Activated CD8-positive, alpha-beta memory T cell treated with anti-CD3 and anti-CD28 coated beads for 36 hours (primary cell): ENCODE results near the gene CCSER1. TPM values are rescaled to one million over a fixed set of nuclear protein-coding genes. Genes with fewer than 3 reads are reported as not detected.
"Not testable (repeated sequence)": the region's sequence is repeated elsewhere in the genome, so short reads cannot be mapped to it uniquely, and the experiment has no call there.

Experiments
- CTCF ChIA-PET: fragments of 350-600 bp; sonication (Branson Sonifier 250); formaldehyde crosslinking; loops from one replicate; lab custom pipeline; 2021; ENCODE audit warnings: antibody characterized with exemption; lab: Charles Lee
- POLR2A ChIA-PET: fragments of 350-600 bp; sonication (Branson Sonifier 250); formaldehyde crosslinking; loops from one replicate; lab custom pipeline; 2021; ENCODE audit warnings: antibody characterized with exemption; lab: Charles Lee
- total RNA-seq, 2 experiments: library from RNA; stranded (reverse); gene quantifications; one replicate each; pipeline ENCODE4 v1.2.3, GENCODE V29; 2021

The CCSER1 gene
- total RNA-seq, 2 experiments from 2014 or later, result 0.06 TPM; not detected in 1

GRCh38 chr4:91058345-91058744 lies 931.2 kb downstream of the CCSER1 start:
- CTCF ChIA-PET, result no interaction called here

DNA sequence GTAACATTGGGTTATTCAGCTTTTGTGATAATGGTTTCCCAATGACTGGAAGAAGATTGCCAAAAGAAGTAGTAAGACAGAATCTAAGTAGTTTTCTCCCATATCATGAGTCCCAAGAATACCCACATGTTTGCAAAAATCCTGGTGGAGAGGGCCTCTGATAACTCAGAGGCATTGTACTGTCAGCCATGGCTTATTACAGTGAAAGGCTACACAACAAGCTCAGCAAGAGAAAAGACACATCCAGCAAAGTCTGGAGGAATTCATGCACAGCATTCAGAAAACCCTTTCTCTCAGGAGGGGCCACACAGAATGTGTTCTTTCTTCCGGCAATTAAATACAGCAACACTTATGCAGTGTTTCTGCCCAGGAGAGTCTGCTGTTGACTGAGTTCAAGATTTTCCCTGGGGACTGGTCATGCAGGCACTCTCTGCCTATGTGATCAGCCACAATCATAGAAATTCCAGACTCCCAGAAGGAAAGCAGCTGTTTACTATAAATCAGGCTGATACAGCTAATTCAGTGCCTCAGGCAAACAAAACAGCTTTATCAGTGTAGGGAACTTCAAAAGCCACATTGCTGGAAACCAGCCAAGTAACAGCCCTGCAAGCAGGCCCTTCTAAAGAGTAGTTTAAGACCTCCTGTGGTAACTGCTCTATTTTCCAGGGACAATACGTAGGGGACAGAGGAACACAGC lies 937.1 kb downstream of the CCSER1 start:
- POLR2A ChIA-PET, result no interaction called here
- CTCF ChIA-PET, result no interaction called here

More at GRCh38 chr4:91058345-91058744, 931.2 kb downstream of the CCSER1 start:
- POLR2A ChIA-PET, result no interaction called here

DNA sequence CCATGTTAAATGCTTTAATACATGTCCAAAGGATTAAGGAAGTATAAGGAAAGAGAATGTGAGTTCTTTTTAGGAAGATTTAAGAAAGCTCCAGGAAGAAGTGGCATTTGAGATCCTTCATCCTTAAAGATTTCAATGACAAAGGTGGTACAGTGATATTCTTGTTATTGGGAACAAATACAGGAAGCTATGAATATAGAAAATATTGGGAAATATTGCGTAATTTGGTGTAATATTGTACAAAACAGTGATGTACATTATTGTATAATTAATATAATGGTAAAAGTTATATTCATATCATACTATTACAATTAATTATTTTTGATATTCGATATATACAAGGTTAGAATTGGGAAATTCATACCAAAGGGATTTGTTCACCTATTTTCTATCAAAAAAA lies 937.9 kb downstream of the CCSER1 start:
- ChIA-PET POLR2A (no interaction called here), CTCF (no interaction called here)

DNA sequence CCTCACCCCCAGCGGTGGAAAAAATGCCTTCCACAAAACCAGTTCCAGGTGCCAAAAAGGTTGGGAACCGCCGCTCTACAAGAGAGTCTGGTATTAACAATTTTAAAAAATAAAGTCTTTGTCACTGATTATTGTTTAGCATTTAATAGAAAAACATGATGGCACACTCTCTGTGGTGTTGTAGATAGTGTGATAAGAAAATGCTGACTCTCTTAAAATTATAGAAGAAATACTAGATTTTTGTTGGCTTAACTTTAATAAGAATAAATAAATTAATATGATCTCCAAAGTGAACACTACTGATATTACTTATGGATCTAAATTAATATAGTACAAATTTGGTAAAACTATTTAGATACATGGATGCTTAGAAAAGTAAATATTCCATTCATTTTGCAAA lies 943.5 kb downstream of the CCSER1 start:
- ChIA-PET CTCF (no interaction called here), POLR2A (no interaction called here)

DNA sequence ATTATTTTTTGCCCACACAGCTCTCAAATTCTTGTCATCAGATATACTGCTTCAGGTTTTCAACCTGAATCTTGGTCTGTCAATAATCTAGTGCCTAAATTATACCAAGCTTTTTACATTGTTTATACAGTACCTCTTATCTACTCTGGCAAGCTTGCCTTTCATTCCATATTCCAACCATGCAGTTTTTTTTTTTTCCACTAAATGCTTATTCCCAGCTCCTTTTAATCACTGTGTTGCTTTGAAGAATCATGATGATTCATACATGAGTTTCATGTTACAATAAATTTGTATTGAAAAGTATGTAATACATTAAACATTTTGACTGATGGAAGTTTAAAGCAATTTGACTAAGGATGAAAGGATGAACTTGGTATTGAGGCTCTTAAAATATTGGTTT lies 949.0 kb downstream of the CCSER1 start:
- ChIA-PET CTCF (no interaction called here), POLR2A (no interaction called here)

GRCh38 chr4:91085961-91086360 lies 958.8 kb downstream of the CCSER1 start:
- ChIA-PET POLR2A (no interaction called here), CTCF (no interaction called here)

- ChIA-PET POLR2A (no interaction called here), CTCF (no interaction called here)
Observed at GRCh38 chr4:91087743-91088142, 960.5 kb downstream of the CCSER1 start.

- CTCF ChIA-PET, result no interaction called here
- POLR2A ChIA-PET, result no interaction called here
Observed at GRCh38 chr4:91089178-91089577, 962.0 kb downstream of the CCSER1 start.

GRCh38 chr4:91092398-91092980 lies 965.3 kb downstream of the CCSER1 start:
- POLR2A ChIA-PET, result no interaction called here
- CTCF ChIA-PET, result no interaction called here

- CTCF ChIA-PET, POLR2A ChIA-PET: not testable (repeated sequence)
Observed at GRCh38 chr4:91094220-91094619, 967.0 kb downstream of the CCSER1 start.

- POLR2A ChIA-PET, result no interaction called here
- CTCF ChIA-PET, result no interaction called here
Observed at GRCh38 chr4:91099666-91100065, 972.5 kb downstream of the CCSER1 start.

GRCh38 chr4:91108751-91109150 lies 981.6 kb downstream of the CCSER1 start:
- CTCF ChIA-PET, result no interaction called here
- POLR2A ChIA-PET, result no interaction called here

- POLR2A ChIA-PET, result no interaction called here
- CTCF ChIA-PET, result no interaction called here
Observed at GRCh38 chr4:91111556-91111955, 984.4 kb downstream of the CCSER1 start.

- CTCF ChIA-PET, result no interaction called here
Observed at GRCh38 chr4:91113130-91113706, 986.0 kb downstream of the CCSER1 start.

DNA sequence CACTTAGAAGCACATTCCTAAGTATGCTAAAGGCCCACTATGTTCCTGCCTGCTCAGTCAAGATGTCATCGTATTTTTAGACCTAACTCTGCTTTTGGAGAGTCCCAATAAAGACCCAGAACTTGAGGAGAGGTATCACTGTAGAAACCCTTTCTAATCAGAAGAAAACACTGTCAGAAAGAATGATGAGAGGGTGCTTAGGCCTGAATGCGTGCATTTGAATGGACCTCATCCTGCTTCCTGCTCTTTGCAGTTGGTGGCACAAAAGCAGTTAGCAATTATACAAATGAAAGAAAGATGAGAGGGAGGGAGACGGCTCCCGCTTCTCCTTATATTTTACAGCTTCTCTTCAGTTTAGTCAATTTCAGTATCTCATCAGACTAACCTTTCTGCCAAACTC lies 987.2 kb downstream of the CCSER1 start:
- ChIA-PET POLR2A (no interaction called here), CTCF (no interaction called here)

More at GRCh38 chr4:91113130-91113706, 986.0 kb downstream of the CCSER1 start:
- POLR2A ChIA-PET, result no interaction called here

- POLR2A ChIA-PET, result no interaction called here
- CTCF ChIA-PET, result no interaction called here
Observed at GRCh38 chr4:91116861-91117260, 989.7 kb downstream of the CCSER1 start.

DNA sequence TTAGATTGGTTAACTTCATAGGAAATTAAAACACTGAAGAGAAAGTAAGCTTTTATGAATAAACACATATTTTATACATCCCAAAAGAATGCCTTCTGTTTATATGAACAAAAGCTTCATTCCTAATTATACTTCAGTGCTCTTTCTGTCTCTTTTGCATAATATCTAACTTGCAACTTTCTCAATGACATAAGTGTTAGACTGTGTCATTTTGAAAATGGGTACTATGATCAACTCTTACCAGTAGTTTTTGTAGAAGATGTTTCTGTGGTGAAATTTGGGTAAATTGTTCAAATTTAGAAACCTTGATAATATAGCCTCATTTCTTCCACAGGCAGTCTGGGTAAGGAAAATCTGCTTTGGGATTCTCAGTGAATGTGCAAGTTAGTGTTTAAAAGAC lies 991.4 kb downstream of the CCSER1 start:
- CTCF ChIA-PET, result no interaction called here
- POLR2A ChIA-PET, result no interaction called here

DNA sequence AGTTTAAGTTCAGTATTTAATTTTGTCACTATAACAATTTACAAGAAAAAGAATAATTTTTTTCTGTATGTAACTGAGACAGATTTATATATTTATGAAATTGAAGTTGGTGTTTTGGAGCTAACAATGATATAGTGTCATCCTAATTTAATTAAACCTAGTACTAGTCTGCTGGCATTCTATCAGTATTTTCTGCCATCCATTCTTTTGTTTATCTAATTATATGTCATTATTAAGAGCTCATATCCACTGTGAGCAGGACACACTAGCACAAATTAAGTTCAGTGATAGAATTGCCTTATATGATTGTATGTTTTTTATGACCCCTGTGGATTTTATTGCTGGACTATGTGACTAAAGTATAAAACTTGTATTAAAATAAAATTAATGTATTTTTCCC lies 996.5 kb downstream of the CCSER1 start:
- CTCF ChIA-PET, result no interaction called here
- POLR2A ChIA-PET, result no interaction called here

DNA sequence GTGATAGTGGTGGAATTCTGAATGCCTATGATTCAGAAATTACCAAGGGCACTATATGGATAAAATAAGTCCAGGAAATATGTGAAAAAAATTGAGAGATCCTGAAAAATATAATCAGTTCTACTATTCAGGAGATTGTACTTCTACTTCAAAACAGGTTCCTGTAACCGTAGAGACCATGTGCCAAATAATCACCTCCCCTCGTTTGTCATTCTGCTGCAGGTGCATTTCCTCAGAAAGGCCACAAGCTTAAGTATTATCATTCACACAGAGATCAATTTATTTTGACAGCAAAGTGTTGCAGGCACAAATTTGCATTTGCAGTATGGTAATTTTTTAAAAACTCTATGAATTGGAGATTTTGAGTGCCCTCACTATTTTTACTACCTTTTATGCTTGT lies 1000.0 kb downstream of the CCSER1 start:
- ChIA-PET CTCF (no interaction called here), POLR2A (no interaction called here)

GRCh38 chr4:91127831-91128230 lies 1000.6 kb downstream of the CCSER1 start:
- POLR2A ChIA-PET, result no interaction called here
- CTCF ChIA-PET, result no interaction called here

- CTCF ChIA-PET, result no interaction called here
- POLR2A ChIA-PET, result no interaction called here
Observed at GRCh38 chr4:91128519-91128918, 1001.3 kb downstream of the CCSER1 start.
